Liver (tissue), 3 donors: ENCODE results near the gene ISM1.

Experiments used
- ATF3 ChIP-seq: IDR thresholded peaks from 2 replicates; pipeline ENCODE4 v1.6.1; 2016; ENCODE audit warnings: antibody characterized with exemption
- FOXA1 ChIP-seq: IDR thresholded peaks from 2 replicates; pipeline ENCODE4 v1.6.1; 2016; ENCODE audit warnings: antibody characterized with exemption
- GABPA ChIP-seq, 2 donors: IDR thresholded peaks in 1 of 2; conservative IDR thresholded peaks in 1 of 2; 2 replicates each; pipeline ENCODE4 v1.6.1; 2016; ENCODE audit warnings: antibody characterized with exemption in 2 of 2, mild to moderate bottlenecking in 1 of 2, moderate library complexity in 1 of 2
- HNF4A ChIP-seq, 2 donors: conservative IDR thresholded peaks; 2 replicates each; pipeline ENCODE4 v1.6.1; 2016; ENCODE audit warnings: antibody characterized with exemption in 2 of 2, mild to moderate bottlenecking in 2 of 2
- JUND ChIP-seq, 2 donors: IDR thresholded peaks; 2 replicates each; pipeline ENCODE4 v1.6.1; 2016; ENCODE audit warnings: antibody characterized with exemption in 2 of 2
- MAX ChIP-seq: IDR thresholded peaks from 2 replicates; pipeline ENCODE4 v1.6.1; 2016; ENCODE audit warnings: antibody characterized with exemption
- RAD21 ChIP-seq, 2 donors: IDR thresholded peaks; 2 replicates each; pipeline ENCODE4 v1.6.1; 2016; ENCODE audit warnings: antibody characterized with exemption in 2 of 2, mild to moderate bottlenecking in 2 of 2
- SP1 ChIP-seq: IDR thresholded peaks from 2 replicates; pipeline ENCODE4 v1.6.1; 2018; ENCODE audit warnings: antibody characterized with exemption, mild to moderate bottlenecking
- TAF1 ChIP-seq: conservative IDR thresholded peaks from 2 replicates; pipeline ENCODE4 v1.6.1; 2016; ENCODE audit warnings: antibody characterized with exemption, mild to moderate bottlenecking
- YY1 ChIP-seq: IDR thresholded peaks from 2 replicates; pipeline ENCODE4 v1.6.1; 2016; ENCODE audit warnings: antibody characterized with exemption, mild to moderate bottlenecking
- ZBTB33 ChIP-seq: IDR thresholded peaks from 2 replicates; pipeline ENCODE4 v1.6.1; 2016; ENCODE audit warnings: antibody characterized with exemption
- TF ChIP-seq, protein P1 (sequence below): IDR thresholded peaks from 2 replicates; pipeline ENCODE4 v1.6.1; 2016; ENCODE audit warnings: antibody characterized with exemption, mild to moderate bottlenecking
- TF ChIP-seq, protein P2 (sequence below): fragments of 150-350 bp; IDR thresholded peaks from 2 replicates; pipeline ENCODE4 v1.5.1; 2017; ENCODE audit warnings: improper control_type of control experiment, low read depth, low read length; ENCODE audit not compliant: missing input control
- donor health status: healthy.
- donor health status: healthy.

GRCh38 chr20:13292201-13292885, 71.3 kb downstream of the ISM1 start:
- TF ChIP-seq YY1 (no peak), GABPA (IDR thresholded peaks at IDR 0.05 in 1 of 2, conservative IDR thresholded peaks at IDR 0.05 in 1 of 2) (no peak), TAF1 (no peak), MAX (no peak), JUND (IDR thresholded peaks at IDR 0.05) (no peak), HNF4A (conservative IDR thresholded peaks at IDR 0.05) (no peak), RAD21 (IDR thresholded peaks at IDR 0.05) (no peak), ATF3 (no peak), SP1 (no peak), ZBTB33 (no peak), FOXA1 (no peak)
- TF ChIP-seq, protein P1, sequence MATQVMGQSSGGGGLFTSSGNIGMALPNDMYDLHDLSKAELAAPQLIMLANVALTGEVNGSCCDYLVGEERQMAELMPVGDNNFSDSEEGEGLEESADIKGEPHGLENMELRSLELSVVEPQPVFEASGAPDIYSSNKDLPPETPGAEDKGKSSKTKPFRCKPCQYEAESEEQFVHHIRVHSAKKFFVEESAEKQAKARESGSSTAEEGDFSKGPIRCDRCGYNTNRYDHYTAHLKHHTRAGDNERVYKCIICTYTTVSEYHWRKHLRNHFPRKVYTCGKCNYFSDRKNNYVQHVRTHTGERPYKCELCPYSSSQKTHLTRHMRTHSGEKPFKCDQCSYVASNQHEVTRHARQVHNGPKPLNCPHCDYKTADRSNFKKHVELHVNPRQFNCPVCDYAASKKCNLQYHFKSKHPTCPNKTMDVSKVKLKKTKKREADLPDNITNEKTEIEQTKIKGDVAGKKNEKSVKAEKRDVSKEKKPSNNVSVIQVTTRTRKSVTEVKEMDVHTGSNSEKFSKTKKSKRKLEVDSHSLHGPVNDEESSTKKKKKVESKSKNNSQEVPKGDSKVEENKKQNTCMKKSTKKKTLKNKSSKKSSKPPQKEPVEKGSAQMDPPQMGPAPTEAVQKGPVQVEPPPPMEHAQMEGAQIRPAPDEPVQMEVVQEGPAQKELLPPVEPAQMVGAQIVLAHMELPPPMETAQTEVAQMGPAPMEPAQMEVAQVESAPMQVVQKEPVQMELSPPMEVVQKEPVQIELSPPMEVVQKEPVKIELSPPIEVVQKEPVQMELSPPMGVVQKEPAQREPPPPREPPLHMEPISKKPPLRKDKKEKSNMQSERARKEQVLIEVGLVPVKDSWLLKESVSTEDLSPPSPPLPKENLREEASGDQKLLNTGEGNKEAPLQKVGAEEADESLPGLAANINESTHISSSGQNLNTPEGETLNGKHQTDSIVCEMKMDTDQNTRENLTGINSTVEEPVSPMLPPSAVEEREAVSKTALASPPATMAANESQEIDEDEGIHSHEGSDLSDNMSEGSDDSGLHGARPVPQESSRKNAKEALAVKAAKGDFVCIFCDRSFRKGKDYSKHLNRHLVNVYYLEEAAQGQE = no peak
- TF ChIP-seq, protein P2, sequence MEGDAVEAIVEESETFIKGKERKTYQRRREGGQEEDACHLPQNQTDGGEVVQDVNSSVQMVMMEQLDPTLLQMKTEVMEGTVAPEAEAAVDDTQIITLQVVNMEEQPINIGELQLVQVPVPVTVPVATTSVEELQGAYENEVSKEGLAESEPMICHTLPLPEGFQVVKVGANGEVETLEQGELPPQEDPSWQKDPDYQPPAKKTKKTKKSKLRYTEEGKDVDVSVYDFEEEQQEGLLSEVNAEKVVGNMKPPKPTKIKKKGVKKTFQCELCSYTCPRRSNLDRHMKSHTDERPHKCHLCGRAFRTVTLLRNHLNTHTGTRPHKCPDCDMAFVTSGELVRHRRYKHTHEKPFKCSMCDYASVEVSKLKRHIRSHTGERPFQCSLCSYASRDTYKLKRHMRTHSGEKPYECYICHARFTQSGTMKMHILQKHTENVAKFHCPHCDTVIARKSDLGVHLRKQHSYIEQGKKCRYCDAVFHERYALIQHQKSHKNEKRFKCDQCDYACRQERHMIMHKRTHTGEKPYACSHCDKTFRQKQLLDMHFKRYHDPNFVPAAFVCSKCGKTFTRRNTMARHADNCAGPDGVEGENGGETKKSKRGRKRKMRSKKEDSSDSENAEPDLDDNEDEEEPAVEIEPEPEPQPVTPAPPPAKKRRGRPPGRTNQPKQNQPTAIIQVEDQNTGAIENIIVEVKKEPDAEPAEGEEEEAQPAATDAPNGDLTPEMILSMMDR = no peak
